Central memory CD8-positive, alpha-beta T cell (primary cell): ENCODE measurements around the gene ABCG8.

ENCODE experiments used
- ATAC-seq: fragments of 150-1000 bp; cut with Tn5 transposase; replicated peaks from 2 replicates; pipeline ENCODE4 v1.10.0; 2022; ENCODE audit warnings: mild to moderate bottlenecking, moderate FRiP score, moderate number of reproducible peaks; ENCODE audit not compliant: poor library complexity, severe bottlenecking; ENCODE audit errors: extremely low read depth
- DNase-seq, 2 donors: peaks; one replicate each; pipeline ENCODE4 v3.0.0; 2021; ENCODE audit warnings: low spot score in 2 of 2
- H3K27ac Mint-ChIP-seq: one replicate; pipeline ENCODE4 v1.8.0; 2022; ENCODE audit warnings: low read depth, mild to moderate bottlenecking, moderate library complexity, mixed read lengths
- H3K27me3 Mint-ChIP-seq: one replicate; pipeline ENCODE4 v1.8.0; 2022; ENCODE audit warnings: mixed read lengths
- H3K36me3 Mint-ChIP-seq: one replicate; pipeline ENCODE4 v1.8.0; 2022; ENCODE audit warnings: mild to moderate bottlenecking, moderate library complexity, mixed read lengths; ENCODE audit not compliant: insufficient read depth
- H3K4me1 Mint-ChIP-seq: one replicate; pipeline ENCODE4 v1.8.0; 2022; ENCODE audit warnings: mixed read lengths
- H3K4me3 Mint-ChIP-seq: one replicate; pipeline ENCODE4 v1.8.0; 2022; ENCODE audit warnings: mild to moderate bottlenecking, moderate library complexity, mixed read lengths
- H3K9me3 Mint-ChIP-seq: one replicate; pipeline ENCODE4 v1.8.0; 2022; ENCODE audit warnings: mixed read lengths

Gene ABCG8

DNA sequence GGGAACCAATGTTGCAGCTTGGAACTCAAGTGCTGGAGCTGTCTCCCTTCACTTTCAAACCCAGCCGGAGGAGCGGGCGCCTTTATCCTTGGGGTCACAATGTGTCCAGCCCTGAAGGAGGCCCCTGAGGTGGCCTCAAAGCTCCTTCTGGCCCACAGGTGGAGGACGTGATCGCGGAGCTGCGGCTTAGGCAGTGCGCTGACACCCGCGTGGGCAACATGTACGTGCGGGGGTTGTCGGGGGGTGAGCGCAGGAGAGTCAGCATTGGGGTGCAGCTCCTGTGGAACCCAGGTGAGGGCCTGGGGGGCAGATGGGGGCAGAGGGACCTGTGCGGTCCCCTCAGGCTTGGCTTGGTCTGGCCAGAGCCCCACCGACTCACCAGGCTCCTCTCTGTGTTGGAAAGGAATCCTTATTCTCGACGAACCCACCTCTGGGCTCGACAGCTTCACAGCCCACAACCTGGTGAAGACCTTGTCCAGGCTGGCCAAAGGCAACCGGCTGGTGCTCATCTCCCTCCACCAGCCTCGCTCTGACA is 13.5 kb downstream of the ABCG8 start:
- Mint-ChIP-seq H3K4me1 (no peaks in the 10 kb centered on the region), H3K27ac (no peak overlapping the region), H3K9me3 (no peaks in the 10 kb centered on the region), H3K36me3 (no peaks in the 10 kb centered on the region), H3K27me3 (peaks cover 68% of the 10 kb centered on the region), H3K4me3 (no peak overlapping the region)
- DNase-seq: no peak
- ATAC-seq: no peak

DNA sequence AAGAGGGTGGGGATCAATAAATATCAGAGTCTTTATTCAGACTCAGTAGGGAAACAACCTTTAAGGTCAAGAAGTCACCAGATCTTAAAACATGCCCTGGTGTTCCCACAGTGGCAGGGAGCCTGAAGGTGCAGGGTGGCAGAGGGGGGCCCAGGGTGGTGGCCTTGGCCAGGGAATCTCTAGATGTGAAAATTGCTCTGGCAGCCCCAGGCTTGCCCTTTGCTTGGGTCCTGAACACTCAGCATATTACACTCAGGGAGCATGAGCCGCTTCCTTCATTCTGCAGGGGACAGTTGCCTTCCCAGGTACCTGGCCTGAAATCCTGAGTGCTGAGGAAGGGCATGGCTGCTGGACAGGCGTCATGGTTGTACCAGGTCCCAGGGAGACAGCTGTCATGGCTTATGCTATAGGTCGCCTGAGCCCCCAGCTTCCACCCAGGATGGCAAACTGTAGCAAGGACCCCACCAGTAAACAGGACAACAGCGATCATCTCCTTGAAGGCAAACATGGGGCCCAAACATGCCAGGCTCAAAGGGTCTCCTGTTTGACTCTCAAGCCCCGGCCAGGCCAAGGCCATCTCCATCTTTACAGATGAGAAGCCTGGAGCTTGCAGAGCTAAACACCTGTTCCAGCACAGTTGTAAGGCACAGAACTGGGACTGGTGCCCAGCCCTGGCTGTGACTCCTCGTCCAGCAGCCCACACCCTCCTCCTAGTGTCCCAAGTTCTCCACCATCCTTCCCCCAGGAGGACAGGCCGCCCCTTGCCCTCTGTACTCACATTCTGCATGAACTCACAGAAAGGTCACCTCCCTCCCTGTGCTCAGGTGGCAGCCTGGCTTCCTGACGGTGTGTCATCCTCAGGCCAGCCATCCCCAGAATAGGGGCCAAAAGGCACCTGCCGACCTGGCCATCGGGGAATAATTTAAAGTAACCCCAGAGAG is 14.6 kb downstream of the ABCG8 start:
- Mint-ChIP-seq H3K27ac (no peak overlapping the region), H3K27me3 (peaks cover 71% of the 10 kb centered on the region), H3K9me3 (no peaks in the 10 kb centered on the region), H3K4me1 (no peaks in the 10 kb centered on the region), H3K4me3 (no peak overlapping the region), H3K36me3 (no peaks in the 10 kb centered on the region)
- ATAC-seq (no peak), DNase-seq (no peak)

DNA sequence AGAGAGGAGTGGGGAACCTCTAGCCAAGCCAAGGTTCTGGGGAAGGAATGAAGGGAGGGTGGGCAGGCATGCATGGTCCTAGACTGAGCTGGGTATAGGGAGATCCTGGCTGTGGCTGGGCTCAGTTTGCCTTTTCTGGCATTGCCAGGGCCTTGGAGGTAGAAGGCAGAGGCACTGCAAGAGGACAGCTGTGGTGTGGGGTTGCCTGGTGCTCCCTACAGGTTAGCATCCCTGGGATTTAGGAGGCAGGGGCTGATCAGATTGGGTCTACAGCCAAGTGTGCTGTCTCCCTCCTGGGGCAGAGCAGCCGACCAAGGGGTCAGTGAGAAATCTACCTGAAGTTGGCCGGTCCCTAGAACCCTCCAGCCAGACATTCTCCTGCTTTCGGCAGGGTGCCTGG is 15.9 kb downstream of the ABCG8 start:
- Mint-ChIP-seq H3K4me3 (no peak overlapping the region), H3K27ac (no peak overlapping the region), H3K36me3 (no peaks in the 10 kb centered on the region), H3K27me3 (peaks cover 83% of the 10 kb centered on the region), H3K9me3 (no peaks in the 10 kb centered on the region), H3K4me1 (no peaks in the 10 kb centered on the region)
- ATAC-seq (no peak), DNase-seq (no peak)

DNA sequence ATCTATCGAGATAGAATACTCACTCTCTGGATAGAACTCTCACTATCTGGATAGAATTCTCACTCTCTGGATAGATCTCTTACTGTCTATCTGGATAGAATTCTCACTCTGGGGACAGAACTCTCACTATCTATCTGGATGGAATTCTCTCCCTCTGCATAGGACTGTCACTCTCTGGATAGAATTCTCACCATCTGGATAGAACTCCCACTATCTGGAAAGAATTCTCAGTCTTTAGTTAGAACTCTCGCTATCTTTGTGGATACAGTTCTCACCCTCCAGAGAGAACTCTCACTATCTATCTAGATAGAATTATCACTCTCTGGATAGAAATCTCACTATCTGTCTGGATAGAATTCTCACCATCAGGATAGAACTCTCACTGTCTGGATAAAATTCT is 16.5 kb downstream of the ABCG8 start:
- Mint-ChIP-seq H3K4me1 (no peaks in the 10 kb centered on the region), H3K9me3 (no peaks in the 10 kb centered on the region), H3K4me3 (no peak overlapping the region), H3K36me3 (no peaks in the 10 kb centered on the region), H3K27ac (no peak overlapping the region), H3K27me3 (peaks cover 90% of the 10 kb centered on the region)
- ATAC-seq (no peak), DNase-seq (no peak)

DNA sequence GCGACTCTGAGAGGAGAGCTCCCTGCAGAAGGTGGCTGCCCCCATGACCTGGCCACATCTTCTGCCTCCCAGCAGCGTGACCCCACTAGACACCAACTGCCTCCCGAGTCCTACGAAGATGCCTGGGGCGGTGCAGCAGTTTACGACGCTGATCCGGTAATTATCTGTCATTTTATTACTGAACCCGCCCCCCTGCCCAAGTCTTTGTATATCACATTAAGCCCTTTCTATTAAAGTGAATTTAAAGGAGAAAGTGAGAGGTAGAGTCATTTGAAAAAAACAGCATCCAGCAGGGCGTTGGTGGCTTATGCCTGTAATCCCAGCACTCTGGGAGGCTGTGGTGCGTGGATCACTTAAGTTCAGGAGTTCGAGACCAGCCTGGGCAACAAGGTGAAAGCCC is 33.4 kb downstream of the ABCG8 start:
- no peak overlapping the region for H3K4me3 Mint-ChIP-seq
- DNase-seq: no peak
- peaks cover 73% of the 10 kb centered on the region for H3K27me3 Mint-ChIP-seq
- H3K4me1 Mint-ChIP-seq: no peaks in the 10 kb centered on the region
- no peaks in the 10 kb centered on the region for H3K9me3 Mint-ChIP-seq
- no peak overlapping the region for H3K27ac Mint-ChIP-seq
- ATAC-seq: no peak
- no peaks in the 10 kb centered on the region for H3K36me3 Mint-ChIP-seq

DNA sequence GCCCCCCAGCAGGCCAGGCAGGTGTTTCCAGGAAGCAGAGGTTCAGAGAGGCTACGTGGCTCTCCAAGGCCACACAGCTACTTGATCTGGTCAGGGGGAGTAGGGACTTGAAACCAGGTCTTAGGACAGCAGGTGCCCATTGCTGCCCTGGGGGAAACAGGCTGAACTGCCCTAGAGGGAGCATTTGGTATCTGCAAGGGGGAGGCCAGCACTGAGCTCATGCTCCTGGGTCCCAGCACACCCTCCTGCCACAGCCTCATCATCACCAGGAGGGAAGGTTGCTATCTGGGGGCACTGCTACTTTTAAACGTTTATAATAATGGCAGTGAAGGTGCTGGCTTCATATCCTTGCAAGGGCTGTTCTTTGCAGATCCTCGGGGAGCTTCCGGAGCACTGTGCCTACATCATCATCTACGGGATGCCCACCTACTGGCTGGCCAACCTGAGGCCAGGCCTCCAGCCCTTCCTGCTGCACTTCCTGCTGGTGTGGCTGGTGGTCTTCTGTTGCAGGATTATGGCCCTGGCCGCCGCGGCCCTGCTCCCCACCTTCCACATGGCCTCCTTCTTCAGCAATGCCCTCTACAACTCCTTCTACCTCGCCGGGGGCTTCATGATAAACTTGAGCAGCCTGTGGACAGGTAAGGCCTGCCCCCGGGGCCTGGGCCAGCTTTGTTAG is 36.1 kb downstream of the ABCG8 start:
- no peak overlapping the region for H3K4me3 Mint-ChIP-seq
- H3K36me3 Mint-ChIP-seq: no peaks in the 10 kb centered on the region
- no peak overlapping the region for H3K27ac Mint-ChIP-seq
- DNase-seq: no peak
- peaks cover 55% of the 10 kb centered on the region for H3K27me3 Mint-ChIP-seq
- no peaks in the 10 kb centered on the region for H3K9me3 Mint-ChIP-seq
- peaks cover 6% of the 10 kb centered on the region for H3K4me1 Mint-ChIP-seq
- ATAC-seq: no peak

DNA sequence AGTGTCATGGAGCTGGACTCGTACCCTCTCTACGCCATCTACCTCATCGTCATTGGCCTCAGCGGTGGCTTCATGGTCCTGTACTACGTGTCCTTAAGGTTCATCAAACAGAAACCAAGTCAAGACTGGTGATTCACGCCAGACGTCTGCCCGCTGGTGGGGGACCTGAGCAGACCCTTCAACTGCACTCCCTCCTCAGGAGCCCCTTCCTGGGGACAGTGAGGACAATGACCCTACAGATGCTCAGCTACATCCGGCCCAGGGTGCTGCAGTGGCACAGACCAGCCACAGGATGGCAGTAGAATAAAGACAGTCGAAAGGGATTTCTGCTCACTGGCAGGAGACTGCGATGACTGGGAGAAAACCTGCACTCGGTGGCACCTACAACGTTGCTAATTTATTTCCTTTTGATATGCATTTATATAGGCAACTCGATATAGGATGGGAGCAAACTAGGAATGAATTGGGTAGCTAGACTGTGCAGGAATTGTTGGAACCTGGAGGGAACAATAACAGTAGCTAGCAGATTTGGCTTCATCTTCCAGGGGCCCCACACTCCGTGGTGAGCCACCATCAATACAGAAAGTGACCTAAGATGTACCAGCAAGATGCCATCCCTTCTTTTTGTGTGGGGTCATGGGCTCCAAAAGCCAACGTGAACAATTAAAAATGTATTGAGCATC is 39.2 kb downstream of the ABCG8 start:
- Mint-ChIP-seq H3K27ac (no peak overlapping the region), H3K9me3 (no peaks in the 10 kb centered on the region), H3K27me3 (peaks cover 39% of the 10 kb centered on the region), H3K4me1 (peaks cover 6% of the 10 kb centered on the region), H3K36me3 (no peaks in the 10 kb centered on the region), H3K4me3 (no peak overlapping the region)
- DNase-seq: peak; percentile 40 to 42
- peak; percentile 64 for ATAC-seq

DNA sequence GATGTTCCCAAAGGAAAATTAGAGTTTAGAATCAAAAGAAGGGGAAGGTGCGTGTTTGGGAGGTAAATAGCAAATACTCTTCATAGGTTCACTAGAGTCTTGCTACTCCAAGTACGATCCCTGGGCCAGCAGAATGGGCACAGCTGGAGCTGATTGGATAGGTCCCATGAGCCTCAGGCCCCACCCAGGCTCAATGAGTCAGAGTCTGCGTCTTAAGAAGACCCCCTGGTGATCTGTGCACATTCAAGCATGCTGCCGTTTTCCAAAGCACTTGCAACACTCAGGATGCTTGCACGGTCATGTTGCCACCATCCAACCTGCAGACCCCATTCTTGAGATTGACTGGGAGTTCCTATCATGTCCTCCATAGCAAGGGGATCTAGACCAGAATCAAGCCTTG is 40.5 kb downstream of the ABCG8 start:
- peaks cover 6% of the 10 kb centered on the region for H3K4me1 Mint-ChIP-seq
- H3K36me3 Mint-ChIP-seq: no peaks in the 10 kb centered on the region
- DNase-seq: no peak

DNA sequence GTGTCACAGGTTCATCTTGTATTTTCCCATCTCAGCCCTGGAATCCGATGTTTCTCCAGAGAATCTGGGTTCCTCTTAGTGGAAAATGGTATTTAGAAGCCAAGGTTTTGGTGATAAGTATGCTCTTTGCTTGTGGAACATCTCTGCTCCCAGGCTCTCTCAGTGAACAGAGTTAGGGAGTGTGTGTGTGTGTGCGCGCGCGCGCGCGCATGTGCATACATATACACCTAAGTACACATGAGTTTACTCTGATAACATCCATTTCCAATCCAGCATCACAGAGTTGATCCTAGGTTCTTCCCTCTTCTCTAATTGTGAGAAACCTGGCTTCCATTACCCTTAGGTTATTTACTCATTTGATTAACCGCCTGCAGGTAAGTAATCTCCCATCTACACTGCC is 41.7 kb downstream of the ABCG8 start:
- peaks cover 24% of the 10 kb centered on the region for H3K27me3 Mint-ChIP-seq
- peaks cover 6% of the 10 kb centered on the region for H3K4me1 Mint-ChIP-seq
- peaks cover 3% of the 10 kb centered on the region for H3K36me3 Mint-ChIP-seq
- no peak overlapping the region for H3K27ac Mint-ChIP-seq
- ATAC-seq (no peak), DNase-seq (no peak)
- H3K9me3 Mint-ChIP-seq: no peaks in the 10 kb centered on the region
- H3K4me3 Mint-ChIP-seq: no peak overlapping the region

More for the DNA sequence above, 40.5 kb downstream of the ABCG8 start:
- Mint-ChIP-seq H3K27me3 (peaks cover 30% of the 10 kb centered on the region), H3K4me3 (no peak overlapping the region), H3K27ac (no peak overlapping the region), H3K9me3 (no peaks in the 10 kb centered on the region)
- no peak for ATAC-seq

DNA sequence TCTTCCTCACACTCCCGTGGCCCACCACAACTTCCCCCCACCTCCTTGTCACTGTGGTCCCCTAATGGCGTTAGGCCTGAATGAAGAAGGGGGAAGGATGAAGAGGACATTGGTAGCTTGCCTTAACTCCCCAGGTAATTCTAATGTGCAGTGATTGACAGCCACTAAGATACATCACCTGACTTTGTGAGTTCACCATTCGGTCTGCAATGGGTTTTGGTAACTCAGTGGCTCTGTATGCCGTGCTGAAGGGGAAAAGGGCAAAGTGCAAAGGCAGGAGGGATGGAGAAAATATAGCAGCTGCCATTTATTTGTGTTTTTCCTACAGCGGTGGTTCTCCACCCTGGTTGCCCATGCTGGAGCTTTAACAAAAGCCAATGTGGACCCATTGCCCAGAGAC is 42.2 kb downstream of the ABCG8 start:
- ATAC-seq: no peak
- H3K4me3 Mint-ChIP-seq: no peak overlapping the region
- DNase-seq: no peak
- peaks cover 3% of the 10 kb centered on the region for H3K36me3 Mint-ChIP-seq
- no peaks in the 10 kb centered on the region for H3K9me3 Mint-ChIP-seq
- peaks cover 20% of the 10 kb centered on the region for H3K27me3 Mint-ChIP-seq
- no peak overlapping the region for H3K27ac Mint-ChIP-seq
- H3K4me1 Mint-ChIP-seq: peaks cover 6% of the 10 kb centered on the region

DNA sequence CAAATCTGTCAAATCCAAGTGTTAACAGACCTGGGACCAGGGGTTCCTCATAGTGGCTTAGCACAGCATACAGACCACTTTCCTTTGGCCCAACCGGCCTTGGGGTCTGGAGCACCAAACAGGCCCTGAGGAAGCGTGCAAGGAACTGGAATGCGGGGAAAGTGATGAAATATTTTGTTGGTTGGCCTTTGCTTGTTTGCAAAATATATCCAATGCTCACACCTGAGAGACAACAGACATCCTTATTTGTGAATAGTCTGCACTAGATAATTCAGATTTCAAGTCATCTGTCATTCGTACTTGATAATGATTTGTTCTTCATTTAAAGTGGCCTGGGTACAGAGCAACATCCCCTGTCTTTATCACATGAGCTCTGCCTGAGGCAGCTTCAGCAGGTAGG is 43.5 kb downstream of the ABCG8 start:
- ATAC-seq: no peak
- no peak for DNase-seq
- Mint-ChIP-seq H3K9me3 (no peaks in the 10 kb centered on the region), H3K4me1 (peaks cover 6% of the 10 kb centered on the region), H3K27ac (no peak overlapping the region), H3K36me3 (peaks cover 11% of the 10 kb centered on the region), H3K4me3 (no peak overlapping the region), H3K27me3 (peaks cover 6% of the 10 kb centered on the region)

DNA sequence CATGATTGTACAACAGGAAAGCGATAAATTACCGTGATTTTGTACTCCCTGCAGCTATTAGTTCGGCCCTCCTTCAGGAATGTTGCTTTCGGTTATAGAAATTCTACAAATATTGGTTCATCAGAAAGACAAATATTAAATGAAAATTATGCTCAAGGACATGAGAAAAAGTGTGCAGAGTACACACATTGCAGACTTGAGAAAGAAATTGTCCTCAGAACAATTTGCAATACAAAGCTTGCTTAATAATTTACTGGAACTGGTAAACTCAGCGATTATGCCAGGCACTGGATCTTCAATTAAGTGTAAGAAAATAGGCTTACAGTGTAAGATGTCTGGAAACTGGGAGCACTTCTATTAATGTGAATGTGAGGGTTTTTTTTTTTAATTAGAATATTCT is 45.9 kb downstream of the ABCG8 start:
- Mint-ChIP-seq H3K4me1 (no peaks in the 10 kb centered on the region), H3K27ac (no peak overlapping the region), H3K4me3 (no peak overlapping the region), H3K27me3 (no peaks in the 10 kb centered on the region), H3K9me3 (no peaks in the 10 kb centered on the region), H3K36me3 (peaks cover 34% of the 10 kb centered on the region)
- ATAC-seq (no peak), DNase-seq (no peak)
